H1 (cell line): ENCODE results near the gene GNAQ.

Experiments used
- CBX8 ChIP-seq: fragments of 300-800, 300-1000 bp; sonication (generic); IDR thresholded peaks from 2 replicates; pipeline ENCODE4 v1.7.1; 2016; ENCODE audit warnings: low read depth, low read length, borderline replicate concordance
- CEBPB ChIP-seq: IDR thresholded peaks from 2 replicates; pipeline ENCODE4 v1.6.1; 2012; ENCODE audit warnings: low read depth, low read length
- CHD1 ChIP-seq: IDR thresholded peaks from 2 replicates; pipeline ENCODE4 v1.6.1; 2012; ENCODE audit warnings: low read depth, low read length, improper control_type of control experiment
- CREB1 ChIP-seq: IDR thresholded peaks from 2 replicates; pipeline ENCODE4 v1.6.1; 2012; ENCODE audit warnings: inconsistent platforms
- EZH2 ChIP-seq: fragments of 200-600 bp; sonication (generic); IDR thresholded peaks from 2 replicates; pipeline ENCODE4 v1.7.1; 2012; ENCODE audit warnings: low read depth, mild to moderate bottlenecking, moderate library complexity, low read length, inconsistent platforms; ENCODE audit not compliant: severe bottlenecking
- HDAC2 ChIP-seq, 2 experiments: fragments of 300-600 bp in 1 of 2; sonication (generic) in 1 of 2; IDR thresholded peaks; 2 replicates each; pipeline ENCODE4 v1.6.1; 2011 to 2012; ENCODE audit warnings: low read depth in 2 of 2, low read length in 2 of 2, mild to moderate bottlenecking in 2 of 2, moderate library complexity in 2 of 2, borderline replicate concordance in 1 of 2, inconsistent platforms in 1 of 2
- JUN ChIP-seq: IDR thresholded peaks from 2 replicates; pipeline ENCODE4 v1.6.1; 2011; ENCODE audit warnings: low read depth, mild to moderate bottlenecking, improper control_type of control experiment, low read length
- NRF1 ChIP-seq: IDR thresholded peaks from 2 replicates; pipeline ENCODE4 v1.6.1; 2011; ENCODE audit warnings: mild to moderate bottlenecking, low read depth, low read length, improper control_type of control experiment
- SIN3A ChIP-seq, 2 experiments: IDR thresholded peaks in 1 of 2; conservative IDR thresholded peaks in 1 of 2; 2 replicates each; pipeline ENCODE4 v1.6.1; 2011 to 2012; ENCODE audit warnings: low read length in 2 of 2, improper control_type of control experiment in 1 of 2, low read depth in 1 of 2, mild to moderate bottlenecking in 1 of 2
- SP2 ChIP-seq: IDR thresholded peaks from 2 replicates; pipeline ENCODE4 v1.6.1; 2012; ENCODE audit warnings: mild to moderate bottlenecking, low read length, inconsistent platforms
- TF ChIP-seq, protein P1 (sequence below), 3 experiments: IDR thresholded peaks; 1 replicate in 2 of 3; 2 replicates in 1 of 3; pipeline versions ENCODE4 v1.5.1 to v1.6.1; 2011; ENCODE audit warnings: low read length in 3 of 3, mild to moderate bottlenecking in 3 of 3, inconsistent platforms in 2 of 3, low read depth in 1 of 3, moderate library complexity in 1 of 3; ENCODE audit not compliant: insufficient read depth in 1 of 3; ENCODE audit errors: control extremely low read depth in 1 of 3
- TF ChIP-seq, protein P2 (sequence below): IDR thresholded peaks from 2 replicates; pipeline ENCODE4 v1.6.1; 2012; ENCODE audit warnings: inconsistent platforms

DNA sequence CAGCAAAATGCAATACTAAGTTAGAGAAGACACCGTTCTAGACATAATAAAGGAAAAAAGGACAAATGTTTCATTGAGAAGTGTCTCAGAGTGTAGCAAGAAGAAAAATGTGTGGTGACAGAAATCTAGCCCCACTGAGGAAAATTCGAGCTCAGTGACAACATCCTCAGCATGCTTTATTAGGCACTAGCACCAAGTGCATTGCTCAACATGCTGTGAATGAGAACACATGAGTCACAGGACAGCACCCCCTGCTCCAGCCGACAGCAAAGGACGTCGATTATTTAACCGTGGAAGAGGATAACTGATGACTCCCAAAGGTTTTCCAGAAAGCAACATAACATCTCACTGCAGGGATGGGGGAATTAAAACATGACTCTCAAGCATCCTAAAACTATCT lies 182.7 kb downstream of the GNAQ start:
- no peak for TF ChIP-seq CREB1
- TF ChIP-seq NRF1: no peak
- TF ChIP-seq, protein P1, sequence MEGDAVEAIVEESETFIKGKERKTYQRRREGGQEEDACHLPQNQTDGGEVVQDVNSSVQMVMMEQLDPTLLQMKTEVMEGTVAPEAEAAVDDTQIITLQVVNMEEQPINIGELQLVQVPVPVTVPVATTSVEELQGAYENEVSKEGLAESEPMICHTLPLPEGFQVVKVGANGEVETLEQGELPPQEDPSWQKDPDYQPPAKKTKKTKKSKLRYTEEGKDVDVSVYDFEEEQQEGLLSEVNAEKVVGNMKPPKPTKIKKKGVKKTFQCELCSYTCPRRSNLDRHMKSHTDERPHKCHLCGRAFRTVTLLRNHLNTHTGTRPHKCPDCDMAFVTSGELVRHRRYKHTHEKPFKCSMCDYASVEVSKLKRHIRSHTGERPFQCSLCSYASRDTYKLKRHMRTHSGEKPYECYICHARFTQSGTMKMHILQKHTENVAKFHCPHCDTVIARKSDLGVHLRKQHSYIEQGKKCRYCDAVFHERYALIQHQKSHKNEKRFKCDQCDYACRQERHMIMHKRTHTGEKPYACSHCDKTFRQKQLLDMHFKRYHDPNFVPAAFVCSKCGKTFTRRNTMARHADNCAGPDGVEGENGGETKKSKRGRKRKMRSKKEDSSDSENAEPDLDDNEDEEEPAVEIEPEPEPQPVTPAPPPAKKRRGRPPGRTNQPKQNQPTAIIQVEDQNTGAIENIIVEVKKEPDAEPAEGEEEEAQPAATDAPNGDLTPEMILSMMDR (IDR thresholded peaks at IDR 0.05; ENCODE audit: control extremely low read depth in 1 of 3, insufficient read depth in 1 of 3, low read depth in 1 of 3, low read length in 3 of 3): no peak
- TF ChIP-seq HDAC2 (IDR thresholded peaks at IDR 0.05; ENCODE audit: borderline replicate concordance in 1 of 2, low read depth in 2 of 2, low read length in 2 of 2): no peak
- no peak for TF ChIP-seq CEBPB
- TF ChIP-seq SIN3A (conservative IDR thresholded peaks at IDR 0.05 in 1 of 2, IDR thresholded peaks at IDR 0.05 in 1 of 2; ENCODE audit: low read depth in 1 of 2, low read length in 2 of 2): no peak
- TF ChIP-seq SP2: no peak
- TF ChIP-seq, protein P2, sequence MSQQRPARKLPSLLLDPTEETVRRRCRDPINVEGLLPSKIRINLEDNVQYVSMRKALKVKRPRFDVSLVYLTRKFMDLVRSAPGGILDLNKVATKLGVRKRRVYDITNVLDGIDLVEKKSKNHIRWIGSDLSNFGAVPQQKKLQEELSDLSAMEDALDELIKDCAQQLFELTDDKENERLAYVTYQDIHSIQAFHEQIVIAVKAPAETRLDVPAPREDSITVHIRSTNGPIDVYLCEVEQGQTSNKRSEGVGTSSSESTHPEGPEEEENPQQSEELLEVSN: no peak
- no peak for TF ChIP-seq CBX8
- no peak for TF ChIP-seq EZH2
- no peak for TF ChIP-seq CHD1
- TF ChIP-seq JUN: no peak
